Loucy (cell line): ENCODE data around the gene NCK1.

Experiments used
- EZH2phosphoT487 ChIP-seq: fragments of 200-600 bp; IDR thresholded peaks from 2 replicates; pipeline ENCODE4 v1.6.1; 2018; ENCODE audit warnings: antibody characterized with exemption, mild to moderate bottlenecking, moderate library complexity, borderline replicate concordance
- TF ChIP-seq, protein P1 (sequence below): fragments of 200-600 bp; sonication (generic); conservative IDR thresholded peaks from 2 replicates; pipeline ENCODE4 v1.5.1; 2014; ENCODE audit warnings: mild to moderate bottlenecking, antibody characterized with exemption, low read length

DNA sequence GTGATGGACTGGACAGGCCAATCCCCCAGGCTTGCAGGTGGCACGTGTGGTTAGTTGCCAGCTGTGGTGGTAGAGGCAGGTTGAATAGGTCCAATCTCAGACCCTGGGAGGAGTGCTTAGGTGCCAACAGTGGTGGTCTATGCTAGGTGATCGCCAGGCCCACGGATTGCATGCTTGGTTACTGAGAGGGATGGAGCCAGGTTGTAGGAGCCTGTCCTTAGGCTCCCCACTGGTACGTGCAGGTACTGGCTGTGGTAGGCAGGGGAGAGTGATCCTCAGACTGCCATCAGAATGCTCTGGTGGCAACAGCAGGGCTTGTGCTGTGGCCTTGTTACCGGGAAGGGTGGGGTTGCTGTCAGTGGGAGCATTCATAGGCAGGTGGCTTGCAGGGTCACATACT lies 44.7 kb downstream of the NCK1 start:
- TF ChIP-seq, protein P1, sequence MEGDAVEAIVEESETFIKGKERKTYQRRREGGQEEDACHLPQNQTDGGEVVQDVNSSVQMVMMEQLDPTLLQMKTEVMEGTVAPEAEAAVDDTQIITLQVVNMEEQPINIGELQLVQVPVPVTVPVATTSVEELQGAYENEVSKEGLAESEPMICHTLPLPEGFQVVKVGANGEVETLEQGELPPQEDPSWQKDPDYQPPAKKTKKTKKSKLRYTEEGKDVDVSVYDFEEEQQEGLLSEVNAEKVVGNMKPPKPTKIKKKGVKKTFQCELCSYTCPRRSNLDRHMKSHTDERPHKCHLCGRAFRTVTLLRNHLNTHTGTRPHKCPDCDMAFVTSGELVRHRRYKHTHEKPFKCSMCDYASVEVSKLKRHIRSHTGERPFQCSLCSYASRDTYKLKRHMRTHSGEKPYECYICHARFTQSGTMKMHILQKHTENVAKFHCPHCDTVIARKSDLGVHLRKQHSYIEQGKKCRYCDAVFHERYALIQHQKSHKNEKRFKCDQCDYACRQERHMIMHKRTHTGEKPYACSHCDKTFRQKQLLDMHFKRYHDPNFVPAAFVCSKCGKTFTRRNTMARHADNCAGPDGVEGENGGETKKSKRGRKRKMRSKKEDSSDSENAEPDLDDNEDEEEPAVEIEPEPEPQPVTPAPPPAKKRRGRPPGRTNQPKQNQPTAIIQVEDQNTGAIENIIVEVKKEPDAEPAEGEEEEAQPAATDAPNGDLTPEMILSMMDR: no peak
- no peak for TF ChIP-seq EZH2phosphoT487
